B cell (primary cell): Measurements from ENCODE around the gene SH3RF3. TPM values are rescaled to one million over a fixed set of nuclear protein-coding genes. Genes with fewer than 3 reads are reported as not detected.

Source experiments
- ATAC-seq: fragments of 200-7000 bp; cut with Tn5 transposase; one replicate; pipeline ENCODE4 v1.10.0; 2021; ENCODE audit warnings: low read depth, mild to moderate bottlenecking, moderate number of reproducible peaks, moderate library complexity
- CTCF ChIA-PET: fragments of 350-600 bp; sonication (Branson Sonifier 250); formaldehyde crosslinking; loops from one replicate; lab custom pipeline; 2021; ENCODE audit warnings: antibody characterized with exemption, inconsistent platforms; lab: Charles Lee
- POLR2A ChIA-PET: fragments of 350-600 bp; sonication (Branson Sonifier 250); formaldehyde crosslinking; loops from one replicate; lab custom pipeline; 2021; ENCODE audit warnings: antibody characterized with exemption; lab: Charles Lee
- DNase-seq: peaks from one replicate; pipeline ENCODE4 v3.0.0; 2013
- H2AFZ ChIP-seq: 2 replicates; pipeline ENCODE4 v1.6.1; 2012; ENCODE audit warnings: mild to moderate bottlenecking, low read depth, low read length; ENCODE audit not compliant: insufficient read depth, poor library complexity, severe bottlenecking
- H3K27ac ChIP-seq, 2 donors: 1 replicate in 1 of 2; 2 replicates in 1 of 2; pipeline ENCODE4 v1.5.1; 2012 to 2013; ENCODE audit warnings: low read length in 2 of 2, mild to moderate bottlenecking in 2 of 2, moderate library complexity in 1 of 2
- H3K27me3 ChIP-seq, 4 experiments: fragments of 200-600 bp in 1 of 4; sonication (generic) in 1 of 4; replicated peaks in 1 of 4; 1 replicate in 2 of 4; 2 replicates in 2 of 4; pipeline versions ENCODE4 v1.6.1 to v1.7.0; 2013 to 2016; ENCODE audit warnings: low read length in 3 of 4, mild to moderate bottlenecking in 2 of 4, mixed read lengths in 1 of 4, moderate library complexity in 1 of 4; ENCODE audit not compliant: insufficient read depth in 4 of 4, control insufficient read depth in 3 of 4; ENCODE audit errors: control extremely low read depth in 1 of 4
- H3K36me3 ChIP-seq, 2 experiments: replicated peaks in 1 of 2; 1 replicate in 1 of 2; 2 replicates in 1 of 2; pipeline versions ENCODE4 v1.6.1 to v1.7.1; 2013; ENCODE audit warnings: low read length in 1 of 2; ENCODE audit not compliant: insufficient read depth in 2 of 2, control insufficient read depth in 1 of 2; ENCODE audit errors: control extremely low read depth in 1 of 2, extremely low read depth in 1 of 2
- H3K4me1 ChIP-seq, 2 donors: fragments of 200-600 bp in 1 of 2; sonication (generic) in 1 of 2; 1 replicate in 1 of 2; 2 replicates in 1 of 2; pipeline versions ENCODE4 v1.5.1 to v1.6.1; 2013 to 2017; ENCODE audit warnings: low read length in 2 of 2; ENCODE audit not compliant: control insufficient read depth in 2 of 2, insufficient read depth in 2 of 2
- H3K4me2 ChIP-seq: replicated peaks from 2 replicates; pipeline ENCODE3; 2012; ENCODE audit warnings: mild to moderate bottlenecking, low read depth, low read length; ENCODE audit not compliant: poor library complexity, severe bottlenecking
- H3K4me3 ChIP-seq, 5 experiments: fragments of 200-600 bp in 1 of 5; sonication (generic) in 1 of 5; 1 replicate in 3 of 5; 2 replicates in 2 of 5; pipeline versions ENCODE4 v1.5.1 to v1.7.0; 2011 to 2016; ENCODE audit warnings: low read length in 4 of 5, mild to moderate bottlenecking in 4 of 5, low read depth in 2 of 5, control low read depth in 1 of 5, moderate library complexity in 1 of 5; ENCODE audit not compliant: insufficient read depth in 1 of 5; ENCODE audit errors: control extremely low read depth in 1 of 5, extremely low read depth in 1 of 5
- H3K79me2 ChIP-seq: fragments of 200-600 bp; sonication (generic); one replicate; pipeline ENCODE4 v1.6.0; 2016; ENCODE audit warnings: low read length; ENCODE audit not compliant: control insufficient read depth, insufficient read depth
- H3K9ac ChIP-seq: fragments of 200-600 bp; sonication (generic); 2 replicates; pipeline ENCODE4 v1.6.1; 2017; ENCODE audit warnings: mild to moderate bottlenecking, low read length, moderate library complexity
- H3K9me3 ChIP-seq, 3 donors: one replicate each; pipeline versions ENCODE4 v1.6.1 to v1.7.1; 2013; ENCODE audit warnings: low read length in 2 of 3; ENCODE audit not compliant: control insufficient read depth in 2 of 3, insufficient read depth in 1 of 3; ENCODE audit errors: control extremely low read depth in 1 of 3
- H4K20me1 ChIP-seq: 2 replicates; pipeline ENCODE4 v1.6.0; 2012; ENCODE audit warnings: mild to moderate bottlenecking, low read length; ENCODE audit not compliant: insufficient read depth, control insufficient read depth, poor library complexity, severe bottlenecking
- H3K27ac Mint-ChIP-seq: one replicate; pipeline ENCODE4 v1.8.0; 2021; ENCODE audit warnings: mixed read lengths
- H3K27me3 Mint-ChIP-seq: one replicate; pipeline ENCODE4 v1.8.0; 2021; ENCODE audit warnings: mixed read lengths
- H3K4me1 Mint-ChIP-seq: one replicate; pipeline ENCODE4 v1.8.0; 2021; ENCODE audit warnings: mixed read lengths
- H3K4me3 Mint-ChIP-seq: one replicate; pipeline ENCODE4 v1.8.0; 2021; ENCODE audit warnings: mixed read lengths
- H3K9me3 Mint-ChIP-seq: one replicate; pipeline ENCODE4 v1.8.0; 2022; ENCODE audit warnings: mixed read lengths; ENCODE audit not compliant: insufficient read depth
- CTCF ChIP-seq: fragments of 200-600 bp; IDR thresholded peaks from one replicate; pipeline ENCODE4 v1.8.0; 2022; ENCODE audit warnings: antibody characterized with exemption, mild to moderate bottlenecking
- EZH2 ChIP-seq: IDR thresholded peaks from 2 replicates; pipeline ENCODE4 v1.6.1; 2012; ENCODE audit warnings: borderline replicate concordance, low read depth, mild to moderate bottlenecking, moderate library complexity, low read length; ENCODE audit not compliant: insufficient read depth, poor library complexity, severe bottlenecking
- whole genome bisulfite sequencing: methylation state at CpG from one replicate; pipeline ENCODE4 v1.1.5; 2013; ENCODE audit warnings: missing lambda C conversion rate; ENCODE audit not compliant: insufficient coverage; 5-methylcytosine and 5-hydroxymethylcytosine counted together
- intact Hi-C: fragments of 100-400 bp; cut with micrococcal nuclease; formaldehyde crosslinking; loops from one replicate; pipeline ENCODE4 v1.10.0; 2022
- polyA plus RNA-seq: library from polyadenylated mRNA; depleted of rRNA; stranded (reverse); fragments of >200 nt; gene quantifications from 2 replicates; pipeline ENCODE4 v1.2.3, GENCODE V29; 2012
- total RNA-seq, 2 donors: library from RNA; stranded (reverse); fragments of 120-200 nt in 1 of 2; gene quantifications; 1 replicate in 1 of 2; 2 replicates in 1 of 2; pipeline versions ENCODE4 v1.2.3 to v1.2.4, GENCODE V29; 2013 to 2022

The SH3RF3 gene
- total and polyA plus RNA-seq, 2 donors (not counting 1 experiment from before 2014, with no cell fraction given), result 0.07 to 1.2 TPM

DNA sequence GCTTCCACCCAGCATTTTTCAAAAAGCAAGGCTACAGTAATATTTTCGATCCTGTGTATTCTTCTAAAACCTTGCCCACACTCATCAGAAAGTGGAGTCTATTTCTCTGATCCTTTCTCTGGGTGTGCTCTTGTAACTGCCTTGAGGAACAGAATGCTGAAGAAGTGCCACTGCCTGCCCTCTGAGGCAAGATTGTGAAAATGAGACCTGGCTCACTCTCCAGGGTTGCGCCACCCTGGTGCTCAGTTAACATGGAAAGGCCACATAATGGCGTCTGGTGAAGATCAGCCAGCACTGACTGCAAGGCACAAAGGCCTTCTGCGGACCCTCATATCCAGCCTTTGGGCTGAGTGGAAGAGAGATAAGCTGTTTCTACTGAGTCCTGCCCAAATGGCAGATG lies 11.2 kb upstream of the SH3RF3 start:
- H3K27ac ChIP-seq, result no peak overlapping the region
- no peak overlapping the region for H2AFZ ChIP-seq
- no peak overlapping the region for H3K9ac ChIP-seq
- no peak for TF ChIP-seq EZH2
- no peak for TF ChIP-seq CTCF
- no peaks in the 10 kb centered on the region for H4K20me1 ChIP-seq
- Mint-ChIP-seq H3K4me3 (no peak overlapping the region), H3K27ac (no peak overlapping the region), H3K27me3 (peaks cover 19% of the 10 kb centered on the region), H3K4me1 (no peaks in the 10 kb centered on the region), H3K9me3 (no peaks in the 10 kb centered on the region)
- no peaks in the 10 kb centered on the region for H3K4me1 ChIP-seq
- CTCF ChIA-PET, result no interaction called here
- no peaks in the 10 kb centered on the region for H3K79me2 ChIP-seq
- no peaks in the 10 kb centered on the region for H3K9me3 ChIP-seq
- no peak overlapping the region for H3K4me3 ChIP-seq
- intact Hi-C loops, result no loop called here
- H3K4me2 ChIP-seq, result no peak overlapping the region
- H3K36me3 ChIP-seq, result no peaks in the 10 kb centered on the region
- ATAC-seq (no peak), DNase-seq (no peak)
- POLR2A ChIA-PET, result no interaction called here
- peaks cover 0 to 4% (median 1%) of the 10 kb centered on the region in 4 experiments for H3K27me3 ChIP-seq
- 100% methylated on average over 2 of the region's 4 CpGs for WGBS

GRCh38 chr2:109118321-109118720 lies 10.7 kb upstream of the SH3RF3 start:
- Histone ChIP-seq H3K36me3 (no peaks in the 10 kb centered on the region), H3K9me3 (no peaks in the 10 kb centered on the region), H3K4me1 (no peaks in the 10 kb centered on the region), H3K27me3 (peaks cover 0 to 4% (median 1%) of the 10 kb centered on the region in 4 experiments), H2AFZ (no peak overlapping the region), H4K20me1 (no peaks in the 10 kb centered on the region), H3K4me2 (no peak overlapping the region), H3K79me2 (no peaks in the 10 kb centered on the region), H3K9ac (no peak overlapping the region), H3K4me3 (no peak overlapping the region), H3K27ac (no peak overlapping the region)
- ChIA-PET POLR2A (no interaction called here), CTCF (no interaction called here)
- Mint-ChIP-seq H3K4me3 (no peak overlapping the region), H3K9me3 (no peaks in the 10 kb centered on the region), H3K4me1 (no peaks in the 10 kb centered on the region), H3K27me3 (peaks cover 24% of the 10 kb centered on the region), H3K27ac (no peak overlapping the region)
- no peak for TF ChIP-seq CTCF
- intact Hi-C loops, result no loop called here
- WGBS, result 96% methylated on average over 9 of the region's 9 CpGs
- DNase-seq, result no peak
- ATAC-seq, result no peak
